WI38 (cell line): Measurements from ENCODE around the gene SRRM3.

Experiments
- H3K4me3 ChIP-seq: 2 replicates; pipeline ENCODE4 v1.5.1; 2011; ENCODE audit warnings: low read depth, mild to moderate bottlenecking, control low read depth, low read length
- TF ChIP-seq, protein P1 (sequence below): IDR thresholded peaks from 2 replicates; pipeline ENCODE4 v1.5.1; 2012; ENCODE audit warnings: low read depth, mild to moderate bottlenecking, control low read depth, low read length

SRRM3 gene

DNA sequence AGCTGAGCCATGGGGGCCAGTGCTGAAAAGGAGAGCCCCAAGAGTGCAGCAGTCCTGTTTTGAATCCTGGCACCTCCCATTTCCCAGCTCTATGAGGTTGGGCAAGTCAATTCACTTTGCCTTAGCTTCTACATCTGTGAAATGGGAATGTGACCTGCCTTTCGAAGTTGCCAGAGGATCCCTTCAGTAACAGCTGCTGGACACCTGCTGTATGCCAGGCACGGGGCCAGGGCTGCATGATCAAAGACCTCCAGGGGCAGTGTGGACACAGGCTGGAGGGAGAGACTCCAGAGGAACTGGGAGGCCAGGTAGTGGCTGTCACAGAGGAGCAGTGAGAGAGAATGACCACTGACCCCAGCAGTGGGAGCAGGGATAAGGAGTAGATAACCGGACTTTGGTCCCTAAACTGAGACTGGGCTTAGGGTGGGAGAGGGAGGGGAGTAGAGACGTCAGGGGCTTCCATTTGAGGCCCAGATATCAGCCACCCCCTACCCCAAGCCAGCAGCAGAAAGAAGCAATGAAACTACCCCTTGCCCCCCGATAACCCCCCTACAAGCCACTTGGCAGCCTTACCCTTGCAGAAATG, 45.2 kb downstream of the SRRM3 start:
- no peak overlapping the region for H3K4me3 ChIP-seq
- TF ChIP-seq, protein P1, sequence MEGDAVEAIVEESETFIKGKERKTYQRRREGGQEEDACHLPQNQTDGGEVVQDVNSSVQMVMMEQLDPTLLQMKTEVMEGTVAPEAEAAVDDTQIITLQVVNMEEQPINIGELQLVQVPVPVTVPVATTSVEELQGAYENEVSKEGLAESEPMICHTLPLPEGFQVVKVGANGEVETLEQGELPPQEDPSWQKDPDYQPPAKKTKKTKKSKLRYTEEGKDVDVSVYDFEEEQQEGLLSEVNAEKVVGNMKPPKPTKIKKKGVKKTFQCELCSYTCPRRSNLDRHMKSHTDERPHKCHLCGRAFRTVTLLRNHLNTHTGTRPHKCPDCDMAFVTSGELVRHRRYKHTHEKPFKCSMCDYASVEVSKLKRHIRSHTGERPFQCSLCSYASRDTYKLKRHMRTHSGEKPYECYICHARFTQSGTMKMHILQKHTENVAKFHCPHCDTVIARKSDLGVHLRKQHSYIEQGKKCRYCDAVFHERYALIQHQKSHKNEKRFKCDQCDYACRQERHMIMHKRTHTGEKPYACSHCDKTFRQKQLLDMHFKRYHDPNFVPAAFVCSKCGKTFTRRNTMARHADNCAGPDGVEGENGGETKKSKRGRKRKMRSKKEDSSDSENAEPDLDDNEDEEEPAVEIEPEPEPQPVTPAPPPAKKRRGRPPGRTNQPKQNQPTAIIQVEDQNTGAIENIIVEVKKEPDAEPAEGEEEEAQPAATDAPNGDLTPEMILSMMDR = no peak

DNA sequence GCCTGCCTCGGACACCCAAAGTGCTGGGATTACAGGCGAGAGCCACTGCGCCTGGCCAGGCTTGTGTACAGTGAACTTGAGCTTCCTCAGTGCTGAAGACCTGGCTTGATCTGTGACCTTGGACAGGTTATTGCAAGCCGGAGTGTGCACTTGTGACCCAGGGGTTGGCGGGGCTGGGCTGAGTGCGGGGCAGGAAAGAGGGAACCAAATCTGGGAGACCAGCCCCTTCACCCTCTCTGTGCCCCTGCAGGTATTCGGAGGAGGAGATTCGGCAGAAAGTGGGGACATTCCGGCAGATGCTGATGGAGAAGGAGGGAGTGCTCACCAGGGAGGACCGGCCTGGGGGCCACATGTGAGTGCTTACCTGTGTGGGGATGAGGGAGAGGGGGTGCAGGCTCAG, 46.2 kb downstream of the SRRM3 start:
- TF ChIP-seq, protein P1 = no peak

DNA sequence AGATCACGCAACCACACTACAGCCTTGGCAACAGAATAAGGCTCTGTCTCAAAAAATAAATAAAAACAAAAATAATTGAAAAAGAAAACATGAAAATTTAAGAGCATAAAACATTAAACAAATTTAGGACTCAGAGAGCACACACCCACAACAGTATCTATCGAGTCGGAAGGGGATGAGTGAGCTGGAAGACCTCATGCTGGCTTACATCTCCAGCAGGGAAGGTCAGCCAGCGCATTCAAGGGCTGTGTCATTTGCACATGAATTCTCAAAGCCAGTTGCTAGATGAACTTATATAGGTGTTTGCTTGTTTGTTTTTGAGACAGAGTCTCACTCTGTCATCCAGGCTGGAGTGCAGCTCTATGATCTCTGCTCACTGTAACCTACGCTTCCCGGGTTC, 50.3 kb downstream of the SRRM3 start:
- TF ChIP-seq, protein P1 = no peak
- no peak overlapping the region for H3K4me3 ChIP-seq

More for the DNA sequence above, 46.2 kb downstream of the SRRM3 start:
- no peak overlapping the region for H3K4me3 ChIP-seq

DNA sequence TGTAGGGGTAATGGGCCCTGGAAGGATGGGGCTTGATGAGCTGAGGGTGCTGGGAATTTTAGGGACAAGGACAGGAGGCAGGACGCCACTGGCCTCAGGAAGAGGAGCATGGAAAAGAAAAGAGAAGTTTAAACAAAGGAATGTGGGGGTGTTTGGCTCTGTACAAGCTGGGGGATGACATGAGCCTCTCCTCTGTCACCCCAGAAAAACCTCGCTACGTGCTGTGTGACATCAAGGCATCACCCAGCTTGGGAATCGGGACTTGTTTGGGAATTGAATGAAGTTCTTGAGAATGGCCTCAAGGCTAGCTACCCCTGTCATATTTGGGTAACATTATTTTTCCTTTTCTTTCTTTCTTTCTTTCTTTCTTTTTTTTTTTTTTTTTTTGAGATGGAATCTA, 53.1 kb downstream of the SRRM3 start:
- H3K4me3 ChIP-seq = no peak overlapping the region
- TF ChIP-seq, protein P1 = no peak

DNA sequence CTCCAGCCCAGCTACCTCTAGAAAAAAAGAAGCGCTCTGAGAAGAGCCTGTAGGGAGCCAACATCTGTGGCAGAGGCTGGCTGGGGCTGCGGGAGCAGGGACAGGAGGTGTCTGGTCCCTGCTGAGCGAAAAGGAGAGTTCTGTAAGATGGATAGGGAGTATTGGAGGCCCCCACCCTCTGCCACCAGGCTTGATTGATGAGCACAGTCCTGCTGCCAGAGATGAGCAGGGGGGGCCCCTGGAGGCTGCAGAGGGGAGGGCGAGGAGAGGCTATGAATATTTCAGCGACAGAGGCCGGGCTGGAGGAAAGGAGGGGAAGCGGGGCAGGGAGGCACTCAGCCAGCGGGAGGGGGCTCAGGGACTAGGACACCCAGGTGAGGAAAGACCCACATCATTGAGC, 56.3 kb downstream of the SRRM3 start:
- no peak overlapping the region for H3K4me3 ChIP-seq
- TF ChIP-seq, protein P1 = no peak

DNA sequence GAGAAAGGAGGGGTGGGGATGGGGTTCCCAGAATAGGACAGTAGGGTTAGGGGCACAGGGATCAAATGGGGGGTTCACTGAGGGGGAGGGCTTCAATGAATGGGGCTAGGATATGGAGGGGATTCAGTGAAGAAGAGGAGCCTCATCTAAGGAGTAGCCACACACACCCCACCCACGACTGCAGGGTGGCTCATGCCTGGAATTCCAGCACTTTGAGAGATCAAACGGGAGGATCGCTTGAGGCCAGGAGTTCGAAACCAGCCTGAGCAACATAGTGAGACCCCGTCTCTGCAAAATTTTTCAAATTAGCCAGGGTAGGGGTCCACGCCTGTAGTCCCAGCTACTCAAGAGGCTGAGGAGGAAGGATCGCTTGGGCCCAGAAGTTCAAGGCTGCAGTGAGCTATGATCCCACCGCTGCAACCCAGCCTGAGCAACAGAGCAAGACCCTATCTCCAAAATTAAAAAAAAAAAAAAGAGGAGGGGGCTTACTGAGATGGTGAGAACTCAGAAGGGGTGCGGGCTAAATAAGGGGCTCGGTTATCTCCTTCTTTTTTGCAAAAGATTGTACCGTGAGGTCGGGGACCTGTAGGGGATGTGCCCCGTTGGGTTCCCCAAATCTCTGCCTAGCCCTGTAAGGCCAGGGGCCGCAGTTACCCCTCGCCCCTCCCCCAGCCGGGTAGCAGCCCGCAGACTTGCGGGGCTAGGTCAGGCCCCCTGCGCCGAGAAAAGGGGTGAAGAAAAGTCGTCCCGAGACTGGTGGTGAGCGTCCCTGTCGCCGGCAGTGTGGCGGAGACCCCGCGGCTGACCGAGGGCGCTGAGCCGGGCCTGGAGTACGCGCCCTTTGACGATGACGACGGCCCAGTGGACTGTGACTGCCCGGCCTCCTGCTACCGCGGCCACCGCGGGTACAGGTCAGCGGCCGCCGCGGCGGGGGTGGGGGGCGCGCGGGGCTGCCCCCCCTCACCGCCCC, 57.7 kb downstream of the SRRM3 start:
- H3K4me3 ChIP-seq = no peak overlapping the region
- TF ChIP-seq, protein P1 = no peak

DNA sequence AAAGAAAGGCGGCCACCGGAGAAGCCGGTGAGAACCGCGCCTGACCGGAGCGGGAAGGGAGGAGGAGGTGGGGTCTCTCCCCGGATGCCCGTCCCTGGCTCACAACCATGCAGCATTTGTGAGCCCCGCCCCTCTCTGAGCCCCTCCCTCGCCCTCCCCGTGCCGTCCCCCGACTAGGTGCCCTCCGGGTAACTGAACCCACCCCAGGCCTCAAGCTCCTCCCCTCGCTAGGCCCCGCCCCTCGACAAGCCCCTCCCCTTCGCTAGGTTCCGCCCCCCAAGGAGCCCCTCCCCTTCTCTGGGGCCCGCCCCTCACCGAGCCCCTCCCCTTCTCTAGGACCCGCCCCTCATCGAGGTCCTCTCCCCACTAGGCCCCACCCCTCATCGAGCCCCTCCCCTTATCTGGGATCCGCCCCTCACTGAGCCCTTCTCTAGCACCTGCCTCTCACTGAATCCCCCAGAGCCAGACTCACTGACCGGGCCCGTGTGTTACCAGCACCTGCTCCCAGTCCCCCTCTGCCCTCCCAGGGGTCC, 58.5 kb downstream of the SRRM3 start:
- no peak overlapping the region for H3K4me3 ChIP-seq
- TF ChIP-seq, protein P1 = no peak
